Panc1 (cell line): ENCODE measurements around the gene NMRK1. TPM values are rescaled to one million over a fixed set of nuclear protein-coding genes. Genes with fewer than 3 reads are reported as not detected.

ENCODE experiments used
- ATAC-seq: fragments of 200-7000 bp; cut with Tn5 transposase; 2 replicates; pipeline ENCODE4 v1.9.1; 2020; ENCODE audit warnings: mild to moderate bottlenecking, moderate library complexity
- BruUV-seq: library from RNA; stranded (reverse); fragments of 400-500 nt; replicated peaks from 2 replicates; lab custom pipeline; 2021; lab: Mats Ljungman, UMichigan
- CTCF ChIA-PET: fragments of 300-600 bp; sonication (Branson Sonifier 250); formaldehyde crosslinking; loops from one replicate; lab custom pipeline; 2022; ENCODE audit warnings: antibody characterized with exemption; lab: Charles Lee
- POLR2A ChIA-PET: fragments of 300-600 bp; sonication (Branson Sonifier 250); formaldehyde crosslinking; loops from one replicate; lab custom pipeline; 2022; ENCODE audit warnings: antibody characterized with exemption; lab: Charles Lee
- DNase-seq: peaks from one replicate; pipeline ENCODE4 v3.0.0-alpha.2; 2010; ENCODE audit warnings: low read depth, low spot score
- H3K27ac ChIP-seq: 2 replicates; pipeline ENCODE4 v1.5.1; 2011; ENCODE audit warnings: mild to moderate bottlenecking, low read length, inconsistent platforms
- H3K27me3 ChIP-seq: fragments of 200-500 bp; sonication (Bioruptor generic); 2 replicates; pipeline ENCODE4 v1.6.0; 2014; ENCODE audit warnings: low read length, inconsistent platforms; ENCODE audit not compliant: control insufficient read depth, insufficient read depth
- H3K36me3 ChIP-seq: fragments of 200-500 bp; sonication (Bioruptor generic); 2 replicates; pipeline ENCODE4 v1.5.1; 2014; ENCODE audit warnings: inconsistent platforms, mild to moderate bottlenecking, low read length, moderate library complexity; ENCODE audit not compliant: control insufficient read depth, insufficient read depth
- H3K4me1 ChIP-seq: 2 replicates; pipeline ENCODE4 v1.5.1; 2011; ENCODE audit warnings: inconsistent platforms, mild to moderate bottlenecking, low read length, moderate library complexity; ENCODE audit not compliant: control insufficient read depth, insufficient read depth
- H3K4me3 ChIP-seq, 2 experiments: 2 replicates each; pipeline ENCODE4 v1.5.1; 2011 to 2012; ENCODE audit warnings: low read depth in 2 of 2, low read length in 2 of 2, mild to moderate bottlenecking in 2 of 2, inconsistent platforms in 1 of 2, moderate library complexity in 1 of 2
- H3K9me3 ChIP-seq: fragments of 200-500 bp; sonication (Bioruptor generic); 2 replicates; pipeline ENCODE4 v1.5.1; 2014; ENCODE audit warnings: low read depth, mild to moderate bottlenecking, inconsistent platforms, low read length, moderate library complexity; ENCODE audit not compliant: control insufficient read depth, insufficient read depth
- CTCF ChIP-seq: fragments of 450-650 bp; IDR thresholded peaks from 2 replicates; pipeline ENCODE4 v1.5.1; 2017; ENCODE audit warnings: mild to moderate bottlenecking
- POLR2AphosphoS5 ChIP-seq: IDR thresholded peaks from 2 replicates; pipeline ENCODE4 v1.6.1; 2012; ENCODE audit warnings: mild to moderate bottlenecking, low read depth, low read length, moderate library complexity
- REST ChIP-seq, 2 experiments: IDR thresholded peaks; 2 replicates each; pipeline ENCODE4 v1.6.1; 2011 to 2012; ENCODE audit warnings: low read depth in 2 of 2, control low read depth in 1 of 2, low read length in 1 of 2, mild to moderate bottlenecking in 1 of 2, moderate library complexity in 1 of 2; ENCODE audit not compliant: insufficient read depth in 1 of 2
- SIN3A ChIP-seq: IDR thresholded peaks from 2 replicates; pipeline ENCODE4 v1.6.1; 2012; ENCODE audit warnings: low read depth, mild to moderate bottlenecking, low read length, moderate library complexity, borderline replicate concordance; ENCODE audit not compliant: insufficient read depth
- TCF7L2 ChIP-seq: IDR thresholded peaks from 2 replicates; pipeline ENCODE4 v1.6.1; 2011; ENCODE audit warnings: mild to moderate bottlenecking, low read depth, low read length, inconsistent platforms
- in situ Hi-C: cut with HindIII; loops from 2 replicates; pipeline ENCODE4 v1.10.0; 2016; ENCODE audit warnings: low sequenced_read_pairs, low pct_unique_long_range_greater_than_20kb
- intact Hi-C: fragments of 100-400 bp; cut with micrococcal nuclease; formaldehyde crosslinking; loops from one replicate; pipeline ENCODE4 v1.10.0; 2022; ENCODE audit not compliant: unreplicated experiment
- total RNA-seq: library from RNA; stranded (reverse); gene quantifications from one replicate; pipeline ENCODE4 v1.2.1, GENCODE V29; 2021; ENCODE audit not compliant: unreplicated experiment

NMRK1 gene
- total RNA-seq, 1 experiment from 2014 or later = 16.0 TPM

DNA sequence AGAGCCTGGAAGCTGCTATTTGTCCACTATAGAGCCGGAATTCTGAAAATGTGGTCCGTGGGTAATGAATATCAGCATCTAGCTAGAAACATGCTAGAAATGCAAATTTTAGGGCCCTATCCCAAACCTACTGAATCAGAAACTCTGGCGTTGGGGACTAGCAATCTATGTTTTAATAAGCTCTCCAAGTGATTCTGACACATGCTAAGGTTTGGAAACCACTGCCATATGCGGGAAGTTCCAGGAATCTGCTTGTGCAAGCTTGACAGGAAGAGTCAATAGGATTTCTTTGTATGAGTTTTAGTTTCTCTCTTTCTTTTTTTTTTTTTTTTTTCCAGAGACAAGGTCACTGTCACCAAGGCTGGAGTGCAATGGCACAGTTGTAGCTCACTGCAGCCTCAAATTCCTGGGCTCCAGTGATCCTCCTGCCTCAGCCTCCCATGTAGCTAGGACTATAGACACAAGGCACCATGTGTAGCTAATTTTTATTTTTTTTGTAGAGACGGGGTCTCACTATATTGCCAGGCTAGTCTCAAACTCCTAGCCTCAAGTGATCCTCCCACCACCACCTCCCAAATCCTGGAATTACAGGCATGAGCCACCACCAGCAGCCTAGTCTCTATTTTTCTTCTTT lies 33.5 kb downstream of the NMRK1 start:
- H3K9me3 ChIP-seq = no peaks in the 10 kb centered on the region
- CTCF ChIA-PET = no interaction called here
- no peak overlapping the region for H3K4me3 ChIP-seq
- DNase-seq (no peak), ATAC-seq (no peak)
- no peaks in the 10 kb centered on the region for H3K27me3 ChIP-seq
- BruUV-seq = no TSS peak
- TF ChIP-seq REST (IDR thresholded peaks at IDR 0.05; ENCODE audit: insufficient read depth in 1 of 2, low read depth in 2 of 2, low read length in 1 of 2) = no peak
- no peak for TF ChIP-seq POLR2AphosphoS5
- TF ChIP-seq TCF7L2 = no peak
- TF ChIP-seq CTCF = no peak
- TF ChIP-seq SIN3A = no peak
- intact Hi-C loops (no loop called here), in situ Hi-C loops (no loop called here)
- no peaks in the 10 kb centered on the region for H3K4me1 ChIP-seq
- POLR2A ChIA-PET = no interaction called here
- no peaks in the 10 kb centered on the region for H3K36me3 ChIP-seq
- H3K27ac ChIP-seq = no peak overlapping the region

GRCh38 chr9:75053869-75054268 lies 34.1 kb downstream of the NMRK1 start:
- no peak for DNase-seq
- Histone ChIP-seq H3K4me1 (no peaks in the 10 kb centered on the region), H3K27me3 (no peaks in the 10 kb centered on the region), H3K4me3 (no peak overlapping the region), H3K27ac (no peak overlapping the region), H3K9me3 (no peaks in the 10 kb centered on the region), H3K36me3 (no peaks in the 10 kb centered on the region)
- no peak for ATAC-seq
- POLR2A ChIA-PET = no interaction called here
- TF ChIP-seq TCF7L2 (no peak), POLR2AphosphoS5 (no peak), SIN3A (no peak), REST (IDR thresholded peaks at IDR 0.05; ENCODE audit: insufficient read depth in 1 of 2, low read depth in 2 of 2, low read length in 1 of 2) (no peak)
- intact Hi-C loops = no loop called here
- CTCF ChIA-PET = no interaction called here
- in situ Hi-C loops = no loop called here
- no TSS peak for BruUV-seq
